Motor neuron (in vitro differentiated cells): ENCODE measurements around the gene SGSM2. TPM values are rescaled to one million over a fixed set of nuclear protein-coding genes. Genes with fewer than 3 reads are reported as not detected.

ENCODE experiments used
- ATAC-seq, 8 experiments: fragments of 200-7000 bp; cut with Tn5 transposase; replicated peaks in 6 of 8; 2 replicates each; pipeline ENCODE4 v1.8.0; 2021; ENCODE audit warnings: mild to moderate bottlenecking in 8 of 8, moderate library complexity in 8 of 8
- H3K27ac ChIP-seq, 2 donors: fragments of 250-450 bp; sonication (Bioruptor Pico); 2 replicates each; pipeline ENCODE4 v1.9.0; 2021; ENCODE audit warnings: antibody characterized with exemption in 2 of 2, mild to moderate bottlenecking in 2 of 2, moderate library complexity in 1 of 2
- H3K4me1 ChIP-seq, 2 donors: fragments of 250-450 bp; sonication (Bioruptor Pico); replicated peaks in 1 of 2; 2 replicates each; pipeline ENCODE4 v1.6.1; 2021; ENCODE audit warnings: antibody characterized with exemption in 2 of 2, mild to moderate bottlenecking in 2 of 2, moderate library complexity in 1 of 2
- H3K4me3 ChIP-seq, 5 donors: fragments of 250-450 bp; sonication (Bioruptor Pico); 2 replicates each; pipeline ENCODE4 v1.9.0; 2021; ENCODE audit warnings: antibody characterized with exemption in 5 of 5, mild to moderate bottlenecking in 5 of 5, moderate library complexity in 4 of 5
- WGBS, 10 experiments: fragments of 450-650 bp; shearing (Covaris generic); methylation state at CpG; one replicate each; pipeline ENCODE4 v1.0.0; 2022; 5-methylcytosine and 5-hydroxymethylcytosine counted together
- in situ Hi-C, 9 experiments: fragments of 400-800 bp; cut with MboI; loops; one replicate each; pipeline ENCODE4 v1.15.0; 2021; ENCODE audit warnings: low sequenced_read_pairs in 9 of 9, low pct_unique_long_range_greater_than_20kb in 2 of 9; ENCODE audit not compliant: unreplicated experiment in 9 of 9
- total RNA-seq, 8 experiments: library from RNA; unstranded; fragments of 300-600 nt; gene quantifications; 2 replicates each; pipeline versions ENCODE4 v1.2.3 to v1.2.4, GENCODE V29; 2022

SGSM2 gene
- total RNA-seq, 8 experiments from 2014 or later, result 33.4 to 95.6 (median 46.4) TPM

- Histone ChIP-seq H3K4me3 (no peak overlapping the region), H3K27ac (no peak overlapping the region), H3K4me1 (peaks cover 11 to 13% of the 10 kb centered on the region in 2 donors)
- WGBS, 10 experiments, result 40 to 100% (median 82%) methylated on average over 1 to 4 of the region's 8 CpGs; no CpG with 5 or more reads in 5 of the 10 experiments
- in situ Hi-C loops, result no loop called here
- no peak for ATAC-seq
Measured at GRCh38 chr17:2346475-2346874, 9.2 kb downstream of the SGSM2 start.

- in situ Hi-C loops, result no loop called here
- 0 to 80% (median 10%) methylated on average over 1 to 7 of the region's 11 CpGs; no CpG with 5 or more reads in 3 of the 10 experiments for WGBS, 10 experiments
- peaks cover 11 to 13% of the 10 kb centered on the region in 2 donors for H3K4me1 ChIP-seq
- peak overlapping the region in 2 of 5 donors; percentile 7 to 14 for H3K4me3 ChIP-seq
- peak overlapping the region; percentile 73 to 78 for H3K27ac ChIP-seq
- ATAC-seq, result peak; percentile 92 to 98 (median 94)
Measured at GRCh38 chr17:2347805-2348685, 10.7 kb downstream of the SGSM2 start.

- peaks cover 11 to 13% of the 10 kb centered on the region in 2 donors for H3K4me1 ChIP-seq
- 95 to 100% (median 100%) methylated on average over 2 to 4 of the region's 6 CpGs; no CpG with 5 or more reads in 6 of the 10 experiments for WGBS, 10 experiments
- no peak overlapping the region for H3K27ac ChIP-seq
- in situ Hi-C loops, result no loop called here
- no peak overlapping the region for H3K4me3 ChIP-seq
- ATAC-seq, result no peak
Measured at GRCh38 chr17:2351269-2351668, 14.0 kb downstream of the SGSM2 start.

- Histone ChIP-seq H3K4me1 (peaks cover 7 to 8% of the 10 kb centered on the region in 2 donors), H3K4me3 (no peak overlapping the region), H3K27ac (no peak overlapping the region)
- in situ Hi-C loops, result no loop called here
- WGBS, 10 experiments, result 73 to 100% (median 97%) methylated on average over 1 to 5 of the region's 8 CpGs
- ATAC-seq, result no peak
Measured at GRCh38 chr17:2354311-2354710, 17.0 kb downstream of the SGSM2 start.

- Histone ChIP-seq H3K27ac (no peak overlapping the region), H3K4me3 (no peak overlapping the region), H3K4me1 (peaks cover 15% of the 10 kb centered on the region in 2 donors)
- in situ Hi-C loops, result no loop called here
- no peak for ATAC-seq
- 90 to 100% (median 100%) methylated on average over 1 to 4 of the region's 4 CpGs; no CpG with 5 or more reads in 3 of the 10 experiments for WGBS, 10 experiments
Measured at GRCh38 chr17:2357237-2357636, 19.9 kb downstream of the SGSM2 start.

- WGBS, 10 experiments, result 60 to 100% (median 78%) methylated on average over 1 to 7 of the region's 10 CpGs; no CpG with 5 or more reads in 4 of the 10 experiments
- in situ Hi-C loops, result no loop called here
- H3K4me1 ChIP-seq, result peaks cover 15% of the 10 kb centered on the region in 2 donors
- no peak for ATAC-seq
- no peak overlapping the region for H3K27ac ChIP-seq
- no peak overlapping the region for H3K4me3 ChIP-seq
Measured at GRCh38 chr17:2357931-2358434, 20.7 kb downstream of the SGSM2 start.

- WGBS, 10 experiments, result 69 to 100% (median 88%) methylated on average over 1 to 8 of the region's 21 CpGs; no CpG with 5 or more reads in 4 of the 10 experiments
- ATAC-seq, result no peak
- Histone ChIP-seq H3K4me1 (peaks cover 15% of the 10 kb centered on the region in 2 donors), H3K4me3 (no peak overlapping the region), H3K27ac (no peak overlapping the region)
- in situ Hi-C loops, result no loop called here
Measured at GRCh38 chr17:2361010-2361760, 23.9 kb downstream of the SGSM2 start.

GRCh38 chr17:2362016-2362415 is 24.7 kb downstream of the SGSM2 start:
- Histone ChIP-seq H3K27ac (no peak overlapping the region), H3K4me1 (peaks cover 15 to 18% of the 10 kb centered on the region in 2 donors), H3K4me3 (no peak overlapping the region)
- in situ Hi-C loops, result no loop called here
- ATAC-seq, result no peak
- WGBS, 10 experiments, result 100% methylated on average over 1 of the region's 20 CpGs; no CpG with 5 or more reads in 9 of the 10 experiments

- in situ Hi-C loops, result no loop called here
- no peak for ATAC-seq
- H3K27ac ChIP-seq, result no peak overlapping the region
- WGBS, 10 experiments, result 100% methylated on average over 1 to 3 of the region's 19 CpGs; no CpG with 5 or more reads in 8 of the 10 experiments
- no peak overlapping the region for H3K4me3 ChIP-seq
- peaks cover 15 to 18% of the 10 kb centered on the region in 2 donors for H3K4me1 ChIP-seq
Measured at GRCh38 chr17:2362416-2362815, 25.1 kb downstream of the SGSM2 start.

- WGBS, 10 experiments, result 90% methylated on average over 2 to 4 of the region's 14 CpGs; no CpG with 5 or more reads in 8 of the 10 experiments
- Histone ChIP-seq H3K27ac (no peak overlapping the region), H3K4me3 (no peak overlapping the region), H3K4me1 (peaks cover 15 to 18% of the 10 kb centered on the region in 2 donors)
- in situ Hi-C loops, result no loop called here
- no peak for ATAC-seq
Measured at GRCh38 chr17:2362881-2363280, 25.6 kb downstream of the SGSM2 start.

GRCh38 chr17:2363318-2363717 is 26.0 kb downstream of the SGSM2 start:
- H3K4me3 ChIP-seq, result no peak overlapping the region
- ATAC-seq, result no peak
- WGBS, 10 experiments, result 92 to 100% (median 96%) methylated on average over 4 to 12 of the region's 21 CpGs; no CpG with 5 or more reads in 6 of the 10 experiments
- H3K4me1 ChIP-seq, result peaks cover 15 to 18% of the 10 kb centered on the region in 2 donors
- in situ Hi-C loops, result no loop called here
- no peak overlapping the region for H3K27ac ChIP-seq

- no peak overlapping the region for H3K4me3 ChIP-seq
- no peak overlapping the region for H3K27ac ChIP-seq
- in situ Hi-C loops, result no loop called here
- WGBS, 10 experiments, result 40 to 100% (median 91%) methylated on average over 1 to 13 of the region's 26 CpGs
- peaks cover 10 to 17% of the 10 kb centered on the region in 2 donors for H3K4me1 ChIP-seq
- no peak for ATAC-seq
Measured at GRCh38 chr17:2363851-2364762, 26.8 kb downstream of the SGSM2 start.
